GM12878 (cell line): Measurements from ENCODE around the gene GRIN2A.

Source experiments
- BHLHE40 ChIP-seq, 2 experiments: fragments of 450-650 bp in 1 of 2; IDR thresholded peaks; 2 replicates each; pipeline ENCODE4 v1.6.1; 2011 to 2017; ENCODE audit warnings: low read depth in 2 of 2, borderline replicate concordance in 1 of 2, improper control_type of control experiment in 1 of 2, low read length in 1 of 2, mild to moderate bottlenecking in 1 of 2
- CTCF ChIP-seq, 3 experiments: IDR thresholded peaks in 2 of 3; conservative IDR thresholded peaks in 1 of 3; 2 replicates each; pipeline ENCODE4 v1.5.1; 2011; ENCODE audit warnings: low read depth in 3 of 3, low read length in 3 of 3, mild to moderate bottlenecking in 3 of 3, control low read depth in 2 of 3, moderate library complexity in 2 of 3, inconsistent platforms in 1 of 3, mixed read lengths in 1 of 3; ENCODE audit not compliant: control insufficient read depth in 2 of 3, insufficient read depth in 1 of 3; ENCODE audit errors: extremely low read depth in 1 of 3
- GABPA ChIP-seq: IDR thresholded peaks from 2 replicates; pipeline ENCODE4 v1.6.1; 2014; ENCODE audit warnings: antibody characterized with exemption, low read depth, mild to moderate bottlenecking, inconsistent platforms
- JUNB ChIP-seq: IDR thresholded peaks from 2 replicates; pipeline ENCODE4 v1.6.1; 2016; ENCODE audit warnings: antibody characterized with exemption, mild to moderate bottlenecking
- RELB ChIP-seq: fragments of 450-650 bp; IDR thresholded peaks from 2 replicates; pipeline ENCODE4 v1.6.1; 2017; ENCODE audit warnings: low read depth, mild to moderate bottlenecking, moderate library complexity
- TF ChIP-seq, protein P1 (sequence below): IDR thresholded peaks from 2 replicates; pipeline ENCODE4 v1.6.1; 2012; ENCODE audit warnings: low read depth, low read length, improper control_type of control experiment

GRCh38 chr16:10188236-10188635 lies 6.0 kb upstream of the GRIN2A start:
- TF ChIP-seq, protein P1, sequence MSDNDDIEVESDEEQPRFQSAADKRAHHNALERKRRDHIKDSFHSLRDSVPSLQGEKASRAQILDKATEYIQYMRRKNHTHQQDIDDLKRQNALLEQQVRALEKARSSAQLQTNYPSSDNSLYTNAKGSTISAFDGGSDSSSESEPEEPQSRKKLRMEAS, result no peak
- no peak for TF ChIP-seq CTCF (IDR thresholded peaks at IDR 0.05 in 2 of 3, conservative IDR thresholded peaks at IDR 0.05 in 1 of 3; ENCODE audit: control insufficient read depth in 2 of 3, extremely low read depth in 1 of 3, insufficient read depth in 1 of 3, low read depth in 3 of 3, low read length in 3 of 3)
- no peak for TF ChIP-seq JUNB
- TF ChIP-seq RELB, result no peak
- no peak for TF ChIP-seq BHLHE40 (IDR thresholded peaks at IDR 0.05; ENCODE audit: borderline replicate concordance in 1 of 2, low read depth in 2 of 2, low read length in 1 of 2)
- no peak for TF ChIP-seq GABPA
